Measurements from ENCODE around the gene ELFN1.

DNA sequence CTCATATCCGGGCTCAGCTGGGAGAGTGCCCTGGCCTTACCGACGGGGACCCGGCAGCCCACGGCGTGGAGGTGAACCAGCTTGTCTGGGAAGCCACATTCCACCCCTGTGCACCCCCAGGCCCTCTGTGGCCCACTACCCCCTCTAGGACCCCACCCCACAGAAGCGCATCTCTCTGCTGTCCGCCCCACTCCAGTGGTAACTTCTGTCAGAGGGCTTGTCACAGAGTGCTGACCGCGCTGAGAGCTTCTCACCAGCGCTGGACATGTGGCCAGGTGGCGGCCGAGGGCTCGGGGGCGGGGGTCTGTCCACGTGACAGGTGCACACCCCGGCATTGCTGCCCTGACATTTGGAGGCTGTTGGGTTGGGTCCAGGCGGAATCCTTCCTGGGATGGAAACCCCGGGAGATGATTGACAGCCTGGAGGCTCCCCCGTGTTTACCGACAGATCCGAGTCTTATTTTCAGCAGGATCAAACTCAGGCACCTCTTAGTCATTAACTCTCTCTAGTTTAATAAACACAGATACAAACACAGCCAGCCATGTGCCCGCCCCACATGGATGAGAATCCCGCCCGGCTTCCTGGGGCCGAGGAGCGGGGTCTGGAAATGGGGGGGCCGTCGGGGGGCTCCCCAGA, 5.1 kb downstream of the ELFN1 start:
- TF ChIP-seq, protein P1, sequence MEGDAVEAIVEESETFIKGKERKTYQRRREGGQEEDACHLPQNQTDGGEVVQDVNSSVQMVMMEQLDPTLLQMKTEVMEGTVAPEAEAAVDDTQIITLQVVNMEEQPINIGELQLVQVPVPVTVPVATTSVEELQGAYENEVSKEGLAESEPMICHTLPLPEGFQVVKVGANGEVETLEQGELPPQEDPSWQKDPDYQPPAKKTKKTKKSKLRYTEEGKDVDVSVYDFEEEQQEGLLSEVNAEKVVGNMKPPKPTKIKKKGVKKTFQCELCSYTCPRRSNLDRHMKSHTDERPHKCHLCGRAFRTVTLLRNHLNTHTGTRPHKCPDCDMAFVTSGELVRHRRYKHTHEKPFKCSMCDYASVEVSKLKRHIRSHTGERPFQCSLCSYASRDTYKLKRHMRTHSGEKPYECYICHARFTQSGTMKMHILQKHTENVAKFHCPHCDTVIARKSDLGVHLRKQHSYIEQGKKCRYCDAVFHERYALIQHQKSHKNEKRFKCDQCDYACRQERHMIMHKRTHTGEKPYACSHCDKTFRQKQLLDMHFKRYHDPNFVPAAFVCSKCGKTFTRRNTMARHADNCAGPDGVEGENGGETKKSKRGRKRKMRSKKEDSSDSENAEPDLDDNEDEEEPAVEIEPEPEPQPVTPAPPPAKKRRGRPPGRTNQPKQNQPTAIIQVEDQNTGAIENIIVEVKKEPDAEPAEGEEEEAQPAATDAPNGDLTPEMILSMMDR (IDR thresholded peaks at IDR 0.05) = no peak
- TF ChIP-seq POLR2A (IDR thresholded peaks at IDR 0.05) = no peak

Data from esophagus squamous epithelium (tissue), 4 donors.